Esophagus muscularis mucosa (tissue), 4 donors: ENCODE results near the gene BFSP2.

Experiments used
- EP300 ChIP-seq: sonication (generic); formaldehyde crosslinking; IDR thresholded peaks from one replicate; pipeline ENCODE4 v1.6.1; 2017; ENCODE audit warnings: antibody characterized with exemption
- POLR2A ChIP-seq: fragments of 450-650 bp; IDR thresholded peaks from one replicate; pipeline ENCODE4 v1.6.1; 2017; ENCODE audit warnings: antibody characterized with exemption, moderate library complexity, mild to moderate bottlenecking, low read depth
- POLR2AphosphoS5 ChIP-seq, 2 donors: sonication (generic); formaldehyde crosslinking; IDR thresholded peaks; one replicate each; pipeline ENCODE4 v1.6.1; 2017; ENCODE audit warnings: antibody characterized with exemption in 2 of 2
- TF ChIP-seq, protein P1 (sequence below), 3 experiments: fragments of 200-600 bp in 2 of 3; fragments of 450-650 bp in 1 of 3; sonication (generic) in 2 of 3; IDR thresholded peaks; one replicate each; pipeline ENCODE4 v1.5.1; 2017 to 2019; ENCODE audit warnings: antibody characterized with exemption in 3 of 3, mild to moderate bottlenecking in 2 of 3, moderate library complexity in 1 of 3

DNA sequence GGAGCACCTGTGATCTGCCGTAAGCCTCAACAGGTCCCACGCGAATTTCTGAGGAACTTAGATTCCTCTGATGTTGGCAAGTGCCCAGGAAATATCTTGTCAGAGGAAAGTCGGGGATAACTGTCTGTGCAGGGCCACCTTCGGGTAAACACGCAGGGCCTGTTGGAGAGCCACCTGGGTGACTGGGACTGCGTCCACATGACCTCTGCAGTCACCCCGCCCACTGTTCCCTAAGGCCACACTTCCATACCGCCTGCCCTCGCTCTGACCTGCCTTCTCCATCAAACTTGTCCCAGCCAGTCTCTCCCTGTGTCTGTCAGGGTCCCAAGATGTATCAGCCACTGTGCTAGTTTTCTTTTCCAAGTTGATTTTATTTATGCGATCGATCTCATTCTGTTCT, 28.7 kb downstream of the BFSP2 start:
- TF ChIP-seq, protein P1, sequence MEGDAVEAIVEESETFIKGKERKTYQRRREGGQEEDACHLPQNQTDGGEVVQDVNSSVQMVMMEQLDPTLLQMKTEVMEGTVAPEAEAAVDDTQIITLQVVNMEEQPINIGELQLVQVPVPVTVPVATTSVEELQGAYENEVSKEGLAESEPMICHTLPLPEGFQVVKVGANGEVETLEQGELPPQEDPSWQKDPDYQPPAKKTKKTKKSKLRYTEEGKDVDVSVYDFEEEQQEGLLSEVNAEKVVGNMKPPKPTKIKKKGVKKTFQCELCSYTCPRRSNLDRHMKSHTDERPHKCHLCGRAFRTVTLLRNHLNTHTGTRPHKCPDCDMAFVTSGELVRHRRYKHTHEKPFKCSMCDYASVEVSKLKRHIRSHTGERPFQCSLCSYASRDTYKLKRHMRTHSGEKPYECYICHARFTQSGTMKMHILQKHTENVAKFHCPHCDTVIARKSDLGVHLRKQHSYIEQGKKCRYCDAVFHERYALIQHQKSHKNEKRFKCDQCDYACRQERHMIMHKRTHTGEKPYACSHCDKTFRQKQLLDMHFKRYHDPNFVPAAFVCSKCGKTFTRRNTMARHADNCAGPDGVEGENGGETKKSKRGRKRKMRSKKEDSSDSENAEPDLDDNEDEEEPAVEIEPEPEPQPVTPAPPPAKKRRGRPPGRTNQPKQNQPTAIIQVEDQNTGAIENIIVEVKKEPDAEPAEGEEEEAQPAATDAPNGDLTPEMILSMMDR (IDR thresholded peaks at IDR 0.05) = no peak
- TF ChIP-seq POLR2A = no peak
- TF ChIP-seq POLR2AphosphoS5 (IDR thresholded peaks at IDR 0.05) = no peak
- no peak for TF ChIP-seq EP300
